ENCODE measurements around the gene HSD17B3.

DNA sequence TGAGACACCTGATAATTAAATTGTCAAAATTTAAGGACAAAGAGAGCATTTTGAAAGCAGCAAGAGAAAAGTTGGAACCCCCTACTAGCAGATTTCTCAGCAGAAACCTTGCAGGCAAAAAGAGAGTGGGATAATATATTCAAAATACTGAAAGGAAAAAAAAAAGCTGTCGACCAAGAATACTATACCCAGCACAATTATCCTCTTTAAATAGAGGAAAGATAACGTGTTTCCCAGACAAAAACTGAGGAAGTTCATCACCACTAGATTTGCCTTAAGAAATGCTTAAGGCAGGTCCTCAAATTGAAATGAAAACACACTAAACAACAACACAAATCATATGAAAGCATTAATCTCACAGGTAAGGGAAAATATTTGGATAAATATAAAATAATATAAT is 27.0 kb downstream of the HSD17B3 start:
- TF ChIP-seq SMC3 (IDR thresholded peaks at IDR 0.05; ENCODE audit: low read depth, low read length) (no peak), POLR2AphosphoS5 (IDR thresholded peaks at IDR 0.05; ENCODE audit: low read depth, low read length) (no peak), EP300 (IDR thresholded peaks at IDR 0.05; ENCODE audit: borderline replicate concordance in 1 of 2, low read depth in 1 of 2, low read length in 1 of 2) (no peak), RAD21 (IDR thresholded peaks at IDR 0.05; ENCODE audit: low read length) (no peak), NFIC (IDR thresholded peaks at IDR 0.05; ENCODE audit: borderline replicate concordance) (no peak), EZH2phosphoT487 (IDR thresholded peaks at IDR 0.05; ENCODE audit: borderline replicate concordance, low read depth) (no peak), SIN3A (IDR thresholded peaks at IDR 0.05; ENCODE audit: borderline replicate concordance, low read depth, low read length) (no peak), MEF2A (IDR thresholded peaks at IDR 0.05; ENCODE audit: borderline replicate concordance, low read depth) (no peak)
- TF ChIP-seq, protein P1, sequence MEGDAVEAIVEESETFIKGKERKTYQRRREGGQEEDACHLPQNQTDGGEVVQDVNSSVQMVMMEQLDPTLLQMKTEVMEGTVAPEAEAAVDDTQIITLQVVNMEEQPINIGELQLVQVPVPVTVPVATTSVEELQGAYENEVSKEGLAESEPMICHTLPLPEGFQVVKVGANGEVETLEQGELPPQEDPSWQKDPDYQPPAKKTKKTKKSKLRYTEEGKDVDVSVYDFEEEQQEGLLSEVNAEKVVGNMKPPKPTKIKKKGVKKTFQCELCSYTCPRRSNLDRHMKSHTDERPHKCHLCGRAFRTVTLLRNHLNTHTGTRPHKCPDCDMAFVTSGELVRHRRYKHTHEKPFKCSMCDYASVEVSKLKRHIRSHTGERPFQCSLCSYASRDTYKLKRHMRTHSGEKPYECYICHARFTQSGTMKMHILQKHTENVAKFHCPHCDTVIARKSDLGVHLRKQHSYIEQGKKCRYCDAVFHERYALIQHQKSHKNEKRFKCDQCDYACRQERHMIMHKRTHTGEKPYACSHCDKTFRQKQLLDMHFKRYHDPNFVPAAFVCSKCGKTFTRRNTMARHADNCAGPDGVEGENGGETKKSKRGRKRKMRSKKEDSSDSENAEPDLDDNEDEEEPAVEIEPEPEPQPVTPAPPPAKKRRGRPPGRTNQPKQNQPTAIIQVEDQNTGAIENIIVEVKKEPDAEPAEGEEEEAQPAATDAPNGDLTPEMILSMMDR (IDR thresholded peaks at IDR 0.05): no peak
- TF ChIP-seq, protein P2, sequence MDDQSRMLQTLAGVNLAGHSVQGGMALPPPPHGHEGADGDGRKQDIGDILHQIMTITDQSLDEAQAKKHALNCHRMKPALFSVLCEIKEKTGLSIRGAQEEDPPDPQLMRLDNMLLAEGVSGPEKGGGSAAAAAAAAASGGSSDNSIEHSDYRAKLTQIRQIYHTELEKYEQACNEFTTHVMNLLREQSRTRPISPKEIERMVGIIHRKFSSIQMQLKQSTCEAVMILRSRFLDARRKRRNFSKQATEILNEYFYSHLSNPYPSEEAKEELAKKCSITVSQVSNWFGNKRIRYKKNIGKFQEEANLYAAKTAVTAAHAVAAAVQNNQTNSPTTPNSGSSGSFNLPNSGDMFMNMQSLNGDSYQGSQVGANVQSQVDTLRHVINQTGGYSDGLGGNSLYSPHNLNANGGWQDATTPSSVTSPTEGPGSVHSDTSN (IDR thresholded peaks at IDR 0.05): no peak

All from SK-N-SH (cell line).